Glutamatergic neuron (in vitro differentiated cells): ENCODE data around the gene CCSER2. TPM values are rescaled to one million over a fixed set of nuclear protein-coding genes. Genes with fewer than 3 reads are reported as not detected.

Experiments
- DNase-seq: peaks from one replicate; pipeline ENCODE4 v3.0.0; 2022
- H3K27ac Mint-ChIP-seq: one replicate; pipeline ENCODE4 v1.8.0; 2020; ENCODE audit warnings: mild to moderate bottlenecking, mixed read lengths, inconsistent platforms; ENCODE audit not compliant: unreplicated experiment
- H3K27me3 Mint-ChIP-seq: one replicate; pipeline ENCODE4 v1.8.0; 2020; ENCODE audit warnings: mild to moderate bottlenecking, moderate library complexity, mixed read lengths, inconsistent platforms; ENCODE audit not compliant: unreplicated experiment
- H3K36me3 Mint-ChIP-seq: one replicate; pipeline ENCODE4 v1.8.0; 2020; ENCODE audit warnings: mild to moderate bottlenecking, mixed read lengths, inconsistent platforms; ENCODE audit not compliant: unreplicated experiment
- H3K4me1 Mint-ChIP-seq: one replicate; pipeline ENCODE4 v1.8.0; 2020; ENCODE audit warnings: mild to moderate bottlenecking, low read depth, mixed read lengths, inconsistent platforms; ENCODE audit not compliant: unreplicated experiment
- H3K4me3 Mint-ChIP-seq: one replicate; pipeline ENCODE4 v1.8.0; 2020; ENCODE audit warnings: mild to moderate bottlenecking, mixed read lengths, inconsistent platforms; ENCODE audit not compliant: unreplicated experiment
- H3K9me3 Mint-ChIP-seq: one replicate; pipeline ENCODE4 v1.8.0; 2020; ENCODE audit warnings: mild to moderate bottlenecking, moderate library complexity, mixed read lengths, inconsistent platforms; ENCODE audit not compliant: unreplicated experiment
- CTCF ChIP-seq: fragments of 200-600 bp; sonication (generic); IDR thresholded peaks from one replicate; pipeline ENCODE4 v1.5.0; 2021; ENCODE audit not compliant: partially characterized antibody, unreplicated experiment
- total RNA-seq: library from RNA; stranded (reverse); fragmentation: NEBNext Ultra II Directional; extraction: Animal tissue kit (Norgen Biotek cat#: 25700); gene quantifications from one replicate; pipeline ENCODE4 v1.2.1, GENCODE V29; 2021; ENCODE audit not compliant: unreplicated experiment

The CCSER2 gene
- total RNA-seq, 1 donor from 2014 or later, result 168 TPM

GRCh38 chr10:84335516-84335915, 7.1 kb downstream of the CCSER2 start:
- no peak for DNase-seq
- Mint-ChIP-seq H3K27me3 (peaks cover 4% of the 10 kb centered on the region), H3K36me3 (no peaks in the 10 kb centered on the region), H3K4me1 (peaks cover 38% of the 10 kb centered on the region), H3K9me3 (peaks cover 1% of the 10 kb centered on the region), H3K27ac (no peak overlapping the region), H3K4me3 (peak overlapping the region; percentile 32)
- TF ChIP-seq CTCF, result no peak

- Mint-ChIP-seq H3K27ac (no peak overlapping the region), H3K4me1 (peaks cover 31% of the 10 kb centered on the region), H3K9me3 (peaks cover 1% of the 10 kb centered on the region), H3K36me3 (no peaks in the 10 kb centered on the region), H3K27me3 (peaks cover 2% of the 10 kb centered on the region), H3K4me3 (no peak overlapping the region)
- no peak for DNase-seq
- no peak for TF ChIP-seq CTCF
These were observed 8.2 kb downstream of the CCSER2 start for GRCh38 chr10:84336406-84337090.

- no peak for DNase-seq
- Mint-ChIP-seq H3K27ac (no peak overlapping the region), H3K4me3 (no peak overlapping the region), H3K36me3 (no peaks in the 10 kb centered on the region), H3K9me3 (peaks cover 1% of the 10 kb centered on the region), H3K27me3 (peaks cover 2% of the 10 kb centered on the region), H3K4me1 (peaks cover 28% of the 10 kb centered on the region)
- TF ChIP-seq CTCF, result no peak
These were observed 8.8 kb downstream of the CCSER2 start for GRCh38 chr10:84337199-84337598.

- Mint-ChIP-seq H3K36me3 (no peaks in the 10 kb centered on the region), H3K27ac (no peak overlapping the region), H3K9me3 (peaks cover 1% of the 10 kb centered on the region), H3K4me1 (peaks cover 28% of the 10 kb centered on the region), H3K27me3 (peaks cover 2% of the 10 kb centered on the region), H3K4me3 (no peak overlapping the region)
- no peak for TF ChIP-seq CTCF
- DNase-seq, result no peak
These were observed 10.6 kb downstream of the CCSER2 start for GRCh38 chr10:84339025-84339424.

GRCh38 chr10:84340187-84340586, 11.8 kb downstream of the CCSER2 start:
- Mint-ChIP-seq H3K27ac (peak overlapping the region; percentile 79), H3K4me3 (peak overlapping the region; percentile 35), H3K9me3 (no peaks in the 10 kb centered on the region), H3K27me3 (peaks cover 2% of the 10 kb centered on the region), H3K36me3 (no peaks in the 10 kb centered on the region), H3K4me1 (peaks cover 29% of the 10 kb centered on the region)
- no peak for DNase-seq
- TF ChIP-seq CTCF, result no peak
